ENCODE measurements around the gene KRT20. TPM values are rescaled to one million over a fixed set of nuclear protein-coding genes. Genes with fewer than 3 reads are reported as not detected.

The KRT20 gene
- total and polyA plus RNA-seq, 7 experiments from 2014 or later, result not detected

- Histone ChIP-seq H3K4me1 (ENCODE audit: control insufficient read depth in 2 of 2, insufficient read depth in 2 of 2, low read length in 2 of 2) (no peaks in the 10 kb centered on the region), H3K4me3 (ENCODE audit: low read length) (no peak overlapping the region), H3K27me3 (ENCODE audit: control insufficient read depth in 2 of 2, insufficient read depth in 2 of 2, low read length in 2 of 2) (peaks cover 3 to 10% of the 10 kb centered on the region in 2 donors), H3K36me3 (ENCODE audit: control insufficient read depth in 2 of 3, insufficient read depth in 3 of 3, low read length in 3 of 3) (no peaks in the 10 kb centered on the region), H3K9me3 (ENCODE audit: control insufficient read depth in 2 of 3, low read length in 3 of 3) (no peaks in the 10 kb centered on the region), H3K27ac (ENCODE audit: low read depth, low read length) (no peak overlapping the region)
- Mint-ChIP-seq H3K9me3 (no peaks in the 10 kb centered on the region), H3K27me3 (peaks cover 24 to 48% (median 36%) of the 10 kb centered on the region in 5 donors), H3K4me1 (no peaks in the 10 kb centered on the region), H3K36me3 (no peaks in the 10 kb centered on the region), H3K4me3 (no peak overlapping the region), H3K27ac (no peak overlapping the region)
- POLR2A ChIA-PET, result no interaction called here
- DNase-seq (no peak), ATAC-seq (no peak)
- intact Hi-C loops (cut with micrococcal nuclease), result no loop called here
- CTCF ChIA-PET, result interaction anchor here (0.6 kb wide), 1 partner anchor 1707 kb away, joined by 3 read pairs; no protein-coding TSS in a partner anchor
These were observed 1.0 kb upstream of the KRT20 start for GRCh38 chr17:40886090-40886489.

- Mint-ChIP-seq H3K36me3 (no peaks in the 10 kb centered on the region), H3K27ac (no peak overlapping the region), H3K27me3 (peaks cover 11 to 33% (median 24%) of the 10 kb centered on the region in 5 donors), H3K4me3 (no peak overlapping the region), H3K9me3 (no peaks in the 10 kb centered on the region), H3K4me1 (no peaks in the 10 kb centered on the region)
- DNase-seq (no peak), ATAC-seq (no peak)
- Histone ChIP-seq H3K27ac (ENCODE audit: low read depth, low read length) (no peak overlapping the region), H3K9me3 (ENCODE audit: control insufficient read depth in 2 of 3, low read length in 3 of 3) (no peaks in the 10 kb centered on the region), H3K4me3 (ENCODE audit: low read length) (no peak overlapping the region), H3K4me1 (ENCODE audit: control insufficient read depth in 2 of 2, insufficient read depth in 2 of 2, low read length in 2 of 2) (no peaks in the 10 kb centered on the region), H3K36me3 (ENCODE audit: control insufficient read depth in 2 of 3, insufficient read depth in 3 of 3, low read length in 3 of 3) (no peaks in the 10 kb centered on the region), H3K27me3 (ENCODE audit: control insufficient read depth in 2 of 2, insufficient read depth in 2 of 2, low read length in 2 of 2) (peaks cover 3 to 7% of the 10 kb centered on the region in 2 donors)
- CTCF ChIA-PET, result interaction anchor here (1.4 kb wide), 1 partner anchor 765 kb away, joined by 4 read pairs; no protein-coding TSS in a partner anchor
- POLR2A ChIA-PET, result no interaction called here
- intact Hi-C loops (cut with micrococcal nuclease), result no loop called here
These were observed 1.3 kb downstream of the KRT20 start for GRCh38 chr17:40883626-40884334.

GRCh38 chr17:40883031-40883430, 2.0 kb downstream of the KRT20 start:
- ChIA-PET CTCF (interaction anchor here (1.4 kb wide), 1 partner anchor 766 kb away, joined by 4 read pairs; no protein-coding TSS in a partner anchor), POLR2A (no interaction called here)
- Histone ChIP-seq H3K4me3 (ENCODE audit: low read length) (no peak overlapping the region), H3K36me3 (ENCODE audit: control insufficient read depth in 2 of 3, insufficient read depth in 3 of 3, low read length in 3 of 3) (no peaks in the 10 kb centered on the region), H3K27ac (ENCODE audit: low read depth, low read length) (no peak overlapping the region), H3K9me3 (ENCODE audit: control insufficient read depth in 2 of 3, low read length in 3 of 3) (no peaks in the 10 kb centered on the region), H3K4me1 (ENCODE audit: control insufficient read depth in 2 of 2, insufficient read depth in 2 of 2, low read length in 2 of 2) (no peaks in the 10 kb centered on the region), H3K27me3 (ENCODE audit: control insufficient read depth in 2 of 2, insufficient read depth in 2 of 2, low read length in 2 of 2) (peaks cover 0 to 3% of the 10 kb centered on the region in 2 donors)
- intact Hi-C loops (cut with micrococcal nuclease), result no loop called here
- no peaks in the 10 kb centered on the region for H3K4me1 Mint-ChIP-seq
- no peaks in the 10 kb centered on the region for H3K9me3 Mint-ChIP-seq
- no peak overlapping the region for H3K4me3 Mint-ChIP-seq
- H3K36me3 Mint-ChIP-seq, result no peaks in the 10 kb centered on the region
- H3K27ac Mint-ChIP-seq, result no peak overlapping the region
- DNase-seq (no peak), ATAC-seq (no peak)
- peaks cover 4 to 26% (median 17%) of the 10 kb centered on the region in 5 donors for H3K27me3 Mint-ChIP-seq

GRCh38 chr17:40879026-40879425, 6.0 kb downstream of the KRT20 start:
- no peak for ATAC-seq
- no peaks in the 10 kb centered on the region for H3K4me1 Mint-ChIP-seq
- Histone ChIP-seq H3K4me1 (ENCODE audit: control insufficient read depth in 2 of 2, insufficient read depth in 2 of 2, low read length in 2 of 2) (no peaks in the 10 kb centered on the region), H3K36me3 (ENCODE audit: control insufficient read depth in 2 of 3, insufficient read depth in 3 of 3, low read length in 3 of 3) (no peaks in the 10 kb centered on the region), H3K27ac (ENCODE audit: low read depth, low read length) (no peak overlapping the region), H3K9me3 (ENCODE audit: control insufficient read depth in 2 of 3, low read length in 3 of 3) (no peaks in the 10 kb centered on the region), H3K27me3 (ENCODE audit: control insufficient read depth in 2 of 2, insufficient read depth in 2 of 2, low read length in 2 of 2) (peaks cover 0 to 3% of the 10 kb centered on the region in 2 donors), H3K4me3 (ENCODE audit: low read length) (no peak overlapping the region)
- no peak overlapping the region for H3K4me3 Mint-ChIP-seq
- peaks cover 0 to 26% (median 7%) of the 10 kb centered on the region in 5 donors for H3K27me3 Mint-ChIP-seq
- H3K36me3 Mint-ChIP-seq, result no peaks in the 10 kb centered on the region
- CTCF ChIA-PET, result no interaction called here
- no peak for DNase-seq
- H3K9me3 Mint-ChIP-seq, result no peaks in the 10 kb centered on the region
- intact Hi-C loops (cut with micrococcal nuclease), result no loop called here
- POLR2A ChIA-PET, result no interaction called here
- H3K27ac Mint-ChIP-seq, result no peak overlapping the region

GRCh38 chr17:40878044-40878443, 7.0 kb downstream of the KRT20 start:
- Histone ChIP-seq H3K27ac (ENCODE audit: low read depth, low read length) (no peak overlapping the region), H3K4me1 (ENCODE audit: control insufficient read depth in 2 of 2, insufficient read depth in 2 of 2, low read length in 2 of 2) (no peaks in the 10 kb centered on the region), H3K4me3 (ENCODE audit: low read length) (no peak overlapping the region), H3K9me3 (ENCODE audit: control insufficient read depth in 2 of 3, low read length in 3 of 3) (no peaks in the 10 kb centered on the region), H3K27me3 (ENCODE audit: control insufficient read depth in 2 of 2, insufficient read depth in 2 of 2, low read length in 2 of 2) (no peaks in the 10 kb centered on the region), H3K36me3 (ENCODE audit: control insufficient read depth in 2 of 3, insufficient read depth in 3 of 3, low read length in 3 of 3) (no peaks in the 10 kb centered on the region)
- CTCF ChIA-PET, result no interaction called here
- Mint-ChIP-seq H3K4me1 (no peaks in the 10 kb centered on the region), H3K36me3 (no peaks in the 10 kb centered on the region), H3K27ac (no peak overlapping the region), H3K27me3 (peaks cover 0 to 29% (median 0%) of the 10 kb centered on the region in 5 donors), H3K9me3 (no peaks in the 10 kb centered on the region), H3K4me3 (no peak overlapping the region)
- POLR2A ChIA-PET, result no interaction called here
- intact Hi-C loops (cut with micrococcal nuclease), result no loop called here
- ATAC-seq, result no peak
- no peak for DNase-seq

GRCh38 chr17:40873801-40874200, 11.2 kb downstream of the KRT20 start:
- no peak overlapping the region for H3K4me3 Mint-ChIP-seq
- ATAC-seq (no peak), DNase-seq (no peak)
- H3K4me1 Mint-ChIP-seq, result no peaks in the 10 kb centered on the region
- no peaks in the 10 kb centered on the region for H3K4me1 ChIP-seq (ENCODE audit: control insufficient read depth in 2 of 2, insufficient read depth in 2 of 2, low read length in 2 of 2)
- no peaks in the 10 kb centered on the region for H3K36me3 ChIP-seq (ENCODE audit: control insufficient read depth in 2 of 3, insufficient read depth in 3 of 3, low read length in 3 of 3)
- H3K36me3 Mint-ChIP-seq, result no peaks in the 10 kb centered on the region
- no peaks in the 10 kb centered on the region for H3K9me3 Mint-ChIP-seq
- intact Hi-C loops (cut with micrococcal nuclease), result no loop called here
- no peak overlapping the region for H3K27ac Mint-ChIP-seq
- no peak overlapping the region for H3K27ac ChIP-seq (ENCODE audit: low read depth, low read length)
- ChIA-PET POLR2A (no interaction called here), CTCF (no interaction called here)
- peaks cover 0 to 4% of the 10 kb centered on the region in 2 donors for H3K27me3 ChIP-seq (ENCODE audit: control insufficient read depth in 2 of 2, insufficient read depth in 2 of 2, low read length in 2 of 2)
- H3K9me3 ChIP-seq (ENCODE audit: control insufficient read depth in 2 of 3, low read length in 3 of 3), result no peaks in the 10 kb centered on the region
- no peak overlapping the region for H3K4me3 ChIP-seq (ENCODE audit: low read length)
- H3K27me3 Mint-ChIP-seq, result peaks cover 5 to 46% (median 25%) of the 10 kb centered on the region in 5 donors

GRCh38 chr17:40873255-40873654, 11.8 kb downstream of the KRT20 start:
- Mint-ChIP-seq H3K4me1 (no peaks in the 10 kb centered on the region), H3K9me3 (no peaks in the 10 kb centered on the region), H3K27ac (no peak overlapping the region), H3K27me3 (peaks cover 5 to 47% (median 25%) of the 10 kb centered on the region in 5 donors), H3K4me3 (no peak overlapping the region), H3K36me3 (no peaks in the 10 kb centered on the region)
- Histone ChIP-seq H3K27ac (ENCODE audit: low read depth, low read length) (no peak overlapping the region), H3K36me3 (ENCODE audit: control insufficient read depth in 2 of 3, insufficient read depth in 3 of 3, low read length in 3 of 3) (no peaks in the 10 kb centered on the region), H3K9me3 (ENCODE audit: control insufficient read depth in 2 of 3, low read length in 3 of 3) (no peaks in the 10 kb centered on the region), H3K4me3 (ENCODE audit: low read length) (no peak overlapping the region), H3K27me3 (ENCODE audit: control insufficient read depth in 2 of 2, insufficient read depth in 2 of 2, low read length in 2 of 2) (peaks cover 0 to 4% of the 10 kb centered on the region in 2 donors), H3K4me1 (ENCODE audit: control insufficient read depth in 2 of 2, insufficient read depth in 2 of 2, low read length in 2 of 2) (no peaks in the 10 kb centered on the region)
- intact Hi-C loops (cut with micrococcal nuclease), result no loop called here
- POLR2A ChIA-PET, result no interaction called here
- ATAC-seq (no peak), DNase-seq (no peak)
- CTCF ChIA-PET, result no interaction called here

Data from naive thymus-derived CD4-positive, alpha-beta T cell (primary cell).